Gastrocnemius medialis (tissue), 4 donors: Measurements from ENCODE around the gene ATF2. TPM values are rescaled to one million over a fixed set of nuclear protein-coding genes. Genes with fewer than 3 reads are reported as not detected.
"Not testable (repeated sequence)": the region's sequence is repeated elsewhere in the genome, so short reads cannot be mapped to it uniquely, and the experiment has no call there.

Experiments used
- ATAC-seq, 2 donors: fragments of 150-250 bp; one replicate each; pipeline ENCODE4 v1.9.1; 2016
- DNase-seq, 2 donors: peaks; one replicate each; pipeline ENCODE4 v3.0.0-alpha.2; 2019
- H3K27ac ChIP-seq, 4 donors: fragments of 200-600 bp; sonication (generic); 1 replicate in 1 of 4; 2 replicates in 3 of 4; pipeline ENCODE4 v1.5.1; 2016 to 2018; ENCODE audit warnings: mild to moderate bottlenecking in 2 of 4, moderate library complexity in 1 of 4
- H3K27me3 ChIP-seq, 3 donors: fragments of 200-600 bp; sonication (generic) in 2 of 3; 1 replicate in 1 of 3; 2 replicates in 2 of 3; pipeline versions ENCODE4 v1.5.1 to v1.6.0; 2016 to 2019; ENCODE audit warnings: mild to moderate bottlenecking in 1 of 3, moderate library complexity in 1 of 3
- H3K36me3 ChIP-seq, 2 donors: fragments of 200-600 bp; sonication (generic) in 1 of 2; one replicate each; pipeline ENCODE4 v1.5.1; 2017 to 2018
- H3K4me1 ChIP-seq, 2 donors: fragments of 200-600 bp; sonication (generic) in 1 of 2; one replicate each; pipeline ENCODE4 v1.5.1; 2016 to 2017; ENCODE audit warnings: mild to moderate bottlenecking in 2 of 2
- H3K4me3 ChIP-seq, 4 donors: fragments of 200-600 bp; sonication (generic) in 3 of 4; 1 replicate in 1 of 4; 2 replicates in 3 of 4; pipeline ENCODE4 v1.5.1; 2016 to 2019; ENCODE audit warnings: mild to moderate bottlenecking in 2 of 4
- H3K9me3 ChIP-seq, 3 donors: fragments of 200-600 bp; sonication (generic) in 2 of 3; 1 replicate in 1 of 3; 2 replicates in 2 of 3; pipeline ENCODE4 v1.5.1; 2016 to 2019
- CTCF ChIP-seq, 5 experiments: fragments of 450-650 bp in 3 of 5; fragments of 200-600 bp in 2 of 5; sonication (generic) in 2 of 5; IDR thresholded peaks in 4 of 5; conservative IDR thresholded peaks in 1 of 5; 1 replicate in 4 of 5; 2 replicates in 1 of 5; pipeline ENCODE4 v1.5.1; 2016 to 2019; ENCODE audit warnings: antibody characterized with exemption in 5 of 5, mild to moderate bottlenecking in 3 of 5, moderate library complexity in 3 of 5
- POLR2A ChIP-seq, 2 donors: fragments of 450-650 bp; IDR thresholded peaks; one replicate each; pipeline ENCODE4 v1.6.1; 2017; ENCODE audit warnings: antibody characterized with exemption in 2 of 2, mild to moderate bottlenecking in 2 of 2, moderate library complexity in 2 of 2
- in situ Hi-C, 4 donors: fragments of 200-750 bp; cut with MboI; loops; one replicate each; pipeline versions ENCODE4 v1.15.0 to v1.8.0; 2017; ENCODE audit warnings: low sequenced_read_pairs in 4 of 4
- intact Hi-C: fragments of 100-400 bp; cut with DNase I; formaldehyde crosslinking; loops from one replicate; pipeline ENCODE4 v1.15.1; 2023; ENCODE audit warnings: low total_unique reads
- total RNA-seq, 4 donors: library from RNA; depleted of rRNA; stranded (reverse); fragments of >200 nt; gene quantifications; one replicate each; pipeline versions ENCODE4 v1.1.0 to v1.2.3, GENCODE V29; 2016

ATF2 gene
- total RNA-seq, 4 donors from 2014 or later = 19.5 to 28.1 (median 20.9) TPM

- no peak for TF ChIP-seq POLR2A (IDR thresholded peaks at IDR 0.05)
- peak; percentile 49 to 76 (median 60) for TF ChIP-seq CTCF (IDR thresholded peaks at IDR 0.05 in 4 of 5, conservative IDR thresholded peaks at IDR 0.05 in 1 of 5)
- ATAC-seq (peak in 1 of 2 donors; percentile 58), DNase-seq (no peak)
- in situ Hi-C loops = loop anchor here in 2 of 4 donors (10.0 kb wide), 2 partner anchors 74 to 174 kb away; partner anchors contain the start of gene ATP5MC3 (in 1 of the 2)
- H3K4me1 ChIP-seq = no peaks in the 10 kb centered on the region
- H3K27ac ChIP-seq = no peak overlapping the region
- intact Hi-C loops = loop anchor here (5.0 kb wide), 1 partner anchor 176 kb away; no protein-coding TSS in a partner anchor
- H3K36me3 ChIP-seq = peaks cover 0 to 62% of the 10 kb centered on the region in 2 donors
- H3K27me3 ChIP-seq = no peaks in the 10 kb centered on the region
- H3K4me3 ChIP-seq = no peak overlapping the region
- no peaks in the 10 kb centered on the region for H3K9me3 ChIP-seq
Observed at GRCh38 chr2:175111200-175111657, 56.8 kb downstream of the ATF2 start.

GRCh38 chr2:175108091-175108490 lies 59.9 kb downstream of the ATF2 start:
- in situ Hi-C loops, H3K27me3 ChIP-seq, H3K27ac ChIP-seq, H3K9me3 ChIP-seq, H3K4me1 ChIP-seq, DNase-seq, H3K4me3 ChIP-seq, ATAC-seq, intact Hi-C loops: not testable (repeated sequence)
- H3K36me3 ChIP-seq = peaks cover 0 to 37% of the 10 kb centered on the region in 2 donors

DNA sequence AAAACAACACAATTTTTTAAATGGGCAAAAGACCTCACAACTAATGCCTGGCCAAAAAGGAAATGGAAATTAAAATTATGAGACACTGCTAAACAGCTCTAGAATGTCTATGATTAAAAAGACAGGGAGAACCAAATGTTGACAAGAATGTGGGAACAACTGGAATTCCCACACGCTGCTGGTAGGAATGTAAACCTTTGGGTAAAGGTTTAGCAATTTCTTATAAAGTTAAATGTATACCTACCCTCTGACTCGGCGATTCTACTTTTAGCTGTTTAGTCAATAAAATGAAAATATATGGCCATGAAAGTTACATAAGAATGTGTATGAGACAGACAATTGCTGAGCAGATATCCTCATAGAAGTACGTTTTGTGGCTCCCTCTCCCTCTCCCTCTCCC lies 60.9 kb downstream of the ATF2 start:
- intact Hi-C loops (no loop called here), in situ Hi-C loops (no loop called here)
- Histone ChIP-seq H3K4me1 (no peaks in the 10 kb centered on the region), H3K4me3 (no peak overlapping the region), H3K36me3 (peaks cover 0 to 29% of the 10 kb centered on the region in 2 donors), H3K27ac (no peak overlapping the region), H3K9me3 (no peaks in the 10 kb centered on the region), H3K27me3 (no peaks in the 10 kb centered on the region)
- ATAC-seq = no peak
- no peak for DNase-seq
- no peak for TF ChIP-seq POLR2A (IDR thresholded peaks at IDR 0.05)
- TF ChIP-seq CTCF (IDR thresholded peaks at IDR 0.05 in 4 of 5, conservative IDR thresholded peaks at IDR 0.05 in 1 of 5) = no peak

GRCh38 chr2:175103191-175103590 lies 64.8 kb downstream of the ATF2 start:
- no peak for TF ChIP-seq CTCF (IDR thresholded peaks at IDR 0.05 in 4 of 5, conservative IDR thresholded peaks at IDR 0.05 in 1 of 5)
- no peak for TF ChIP-seq POLR2A (IDR thresholded peaks at IDR 0.05)
- peaks cover 0 to 4% of the 10 kb centered on the region in 2 donors for H3K4me1 ChIP-seq
- H3K27ac ChIP-seq = no peak overlapping the region
- in situ Hi-C loops (no loop called here), intact Hi-C loops (no loop called here)
- DNase-seq (no peak), ATAC-seq (no peak)
- no peaks in the 10 kb centered on the region for H3K36me3 ChIP-seq
- H3K27me3 ChIP-seq = no peaks in the 10 kb centered on the region
- no peak overlapping the region for H3K4me3 ChIP-seq
- H3K9me3 ChIP-seq = no peaks in the 10 kb centered on the region

GRCh38 chr2:175101514-175101913 lies 66.5 kb downstream of the ATF2 start:
- intact Hi-C loops (no loop called here), in situ Hi-C loops (no loop called here)
- peaks cover 0 to 4% of the 10 kb centered on the region in 2 donors for H3K4me1 ChIP-seq
- no peaks in the 10 kb centered on the region for H3K9me3 ChIP-seq
- DNase-seq = no peak
- H3K27ac ChIP-seq = no peak overlapping the region
- no peak for ATAC-seq
- no peaks in the 10 kb centered on the region for H3K27me3 ChIP-seq
- TF ChIP-seq CTCF (IDR thresholded peaks at IDR 0.05 in 4 of 5, conservative IDR thresholded peaks at IDR 0.05 in 1 of 5) (no peak), POLR2A (IDR thresholded peaks at IDR 0.05) (no peak)
- H3K36me3 ChIP-seq = peaks cover 0 to 10% of the 10 kb centered on the region in 2 donors
- H3K4me3 ChIP-seq = no peak overlapping the region
